Measurements from ENCODE around the gene TCF15. TPM values are rescaled to one million over a fixed set of nuclear protein-coding genes. Genes with fewer than 3 reads are reported as not detected.

TCF15 gene
- total RNA-seq, 2 experiments from 2014 or later = 0.23 TPM; not detected in 1

DNA sequence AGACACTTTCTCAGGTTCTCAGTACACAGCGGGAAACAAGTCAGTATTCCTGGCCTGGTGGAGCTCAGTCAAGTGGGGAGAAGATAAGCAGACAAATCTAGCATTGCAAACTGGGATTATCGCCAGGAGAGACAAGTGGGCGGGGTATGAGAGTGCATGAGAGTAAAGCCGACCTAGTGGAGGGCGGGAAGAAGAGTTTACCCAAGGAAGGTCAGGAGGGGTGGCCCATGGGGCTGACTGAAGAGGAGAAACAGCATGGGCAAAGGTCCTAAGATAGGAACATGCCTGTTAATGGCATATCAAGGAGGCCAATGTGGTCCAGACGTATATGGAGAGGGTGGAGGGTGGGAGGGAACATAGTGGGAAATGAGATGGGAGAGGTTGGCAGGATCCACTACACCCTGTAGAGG, 54.1 kb downstream of the TCF15 start:
- ChIA-PET POLR2A (interaction anchor here (0.7 kb wide), 1 partner anchor 60 kb away, joined by 3 read pairs; no protein-coding TSS in a partner anchor), CTCF (interaction anchor here (0.7 kb wide), 1 partner anchor 90 kb away, joined by 3 read pairs; no protein-coding TSS in a partner anchor)
- H3K4me3 Mint-ChIP-seq = no peak overlapping the region
- TF ChIP-seq, protein P1, sequence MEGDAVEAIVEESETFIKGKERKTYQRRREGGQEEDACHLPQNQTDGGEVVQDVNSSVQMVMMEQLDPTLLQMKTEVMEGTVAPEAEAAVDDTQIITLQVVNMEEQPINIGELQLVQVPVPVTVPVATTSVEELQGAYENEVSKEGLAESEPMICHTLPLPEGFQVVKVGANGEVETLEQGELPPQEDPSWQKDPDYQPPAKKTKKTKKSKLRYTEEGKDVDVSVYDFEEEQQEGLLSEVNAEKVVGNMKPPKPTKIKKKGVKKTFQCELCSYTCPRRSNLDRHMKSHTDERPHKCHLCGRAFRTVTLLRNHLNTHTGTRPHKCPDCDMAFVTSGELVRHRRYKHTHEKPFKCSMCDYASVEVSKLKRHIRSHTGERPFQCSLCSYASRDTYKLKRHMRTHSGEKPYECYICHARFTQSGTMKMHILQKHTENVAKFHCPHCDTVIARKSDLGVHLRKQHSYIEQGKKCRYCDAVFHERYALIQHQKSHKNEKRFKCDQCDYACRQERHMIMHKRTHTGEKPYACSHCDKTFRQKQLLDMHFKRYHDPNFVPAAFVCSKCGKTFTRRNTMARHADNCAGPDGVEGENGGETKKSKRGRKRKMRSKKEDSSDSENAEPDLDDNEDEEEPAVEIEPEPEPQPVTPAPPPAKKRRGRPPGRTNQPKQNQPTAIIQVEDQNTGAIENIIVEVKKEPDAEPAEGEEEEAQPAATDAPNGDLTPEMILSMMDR (IDR thresholded peaks at IDR 0.05) = no peak
- H3K27me3 Mint-ChIP-seq = peaks cover 25% of the 10 kb centered on the region
- intact Hi-C loops (cut with micrococcal nuclease) = no loop called here
- no peaks in the 10 kb centered on the region for H3K9me3 Mint-ChIP-seq
- no peak for DNase-seq
- ATAC-seq = no peak
- no peaks in the 10 kb centered on the region for H3K36me3 Mint-ChIP-seq (ENCODE audit: low read depth)
- no peaks in the 10 kb centered on the region for H3K4me1 Mint-ChIP-seq (ENCODE audit: low read depth)
- no peak overlapping the region for H3K27ac Mint-ChIP-seq

Other genes starting within 250 kb of the TCF15 start
- 10 to 100 TPM; 59.5 to 62.5 TPM for gene TRIB3, start 229.5 kb downstream of the TCF15 start, total RNA-seq
- 100 to 1,000 TPM; 122 to 130 TPM for gene RBCK1, start 202.0 kb downstream of the TCF15 start, total RNA-seq
- 10 to 100 TPM; 22.2 to 23.8 TPM for gene TBC1D20, start 147.8 kb downstream of the TCF15 start, total RNA-seq
- gene CSNK2A1, start 66.5 kb downstream of the TCF15 start, total RNA-seq = 100 to 1,000 TPM; 169 to 174 TPM
- gene SRXN1, start 42.9 kb upstream of the TCF15 start, total RNA-seq = 1 to 10 TPM; 9.4 to 9.8 TPM
- not detected for gene SCRT2, start 65.5 kb upstream of the TCF15 start, total RNA-seq
- not detected for gene SLC52A3, start 158.2 kb upstream of the TCF15 start, total RNA-seq
- gene FAM110A, start 223.4 kb upstream of the TCF15 start, total RNA-seq = 10 to 100 TPM; 20.5 to 23.1 TPM

All from activated CD8-positive, alpha-beta T cell treated with anti-CD3 and anti-CD28 coated beads for 36 hours (primary cell).